GM21529 (cell line): ENCODE measurements around the gene C19orf47.

Experiments used
- ATAC-seq: cut with Tn5 transposase; IDR thresholded peaks from one replicate; pipeline ENCODE4 v1.9.1; 2021; ENCODE audit not compliant: unreplicated experiment

The C19orf47 gene, protein sequence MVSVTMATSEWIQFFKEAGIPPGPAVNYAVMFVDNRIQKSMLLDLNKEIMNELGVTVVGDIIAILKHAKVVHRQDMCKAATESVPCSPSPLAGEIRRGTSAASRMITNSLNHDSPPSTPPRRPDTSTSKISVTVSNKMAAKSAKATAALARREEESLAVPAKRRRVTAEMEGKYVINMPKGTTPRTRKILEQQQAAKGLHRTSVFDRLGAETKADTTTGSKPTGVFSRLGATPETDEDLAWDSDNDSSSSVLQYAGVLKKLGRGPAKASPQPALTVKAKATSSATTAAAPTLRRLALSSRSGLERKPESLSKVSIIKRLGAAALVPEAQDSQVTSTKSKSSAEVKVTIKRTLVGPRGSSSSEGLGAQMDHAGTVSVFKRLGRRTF

GRCh38 chr19:40348125-40348913 is at the start of gene C19orf47, which contains the start of gene PLD3:
TSS of gene C19orf47 (minus strand) at chr19:40348397. CDS start at chr19:40341857, 6,540 bp downstream.
TSS of gene PLD3 (plus strand) at chr19:40348695. CDS start at chr19:40366484, 17,789 bp downstream.
- peak; percentile 89 for ATAC-seq

GRCh38 chr19:40397568-40397906 is 49.3 kb upstream of the C19orf47 start:
- no peak for ATAC-seq

- ATAC-seq = no peak
These were observed 48.8 kb upstream of the C19orf47 start for GRCh38 chr19:40396886-40397567.

DNA sequence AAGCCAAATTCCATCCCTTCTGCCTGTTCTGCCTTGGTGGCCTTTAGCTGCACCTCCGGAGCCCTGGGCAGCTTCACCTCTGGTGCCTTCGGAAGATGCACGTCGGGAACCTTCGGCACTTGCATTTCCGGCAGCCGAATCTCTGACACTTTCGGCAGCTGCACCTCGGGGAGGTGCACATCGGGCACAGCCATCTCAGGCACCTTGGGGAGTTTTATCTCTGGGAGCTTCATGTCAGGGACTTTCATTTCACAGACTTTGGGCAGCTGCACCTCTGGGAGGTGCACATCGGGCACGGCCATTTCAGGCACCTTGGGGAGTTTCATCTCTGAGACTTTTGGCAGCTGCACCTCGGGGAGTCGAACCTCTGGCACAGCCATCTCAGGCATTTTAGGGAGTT is 47.8 kb upstream of the C19orf47 start:
- no peak for ATAC-seq

DNA sequence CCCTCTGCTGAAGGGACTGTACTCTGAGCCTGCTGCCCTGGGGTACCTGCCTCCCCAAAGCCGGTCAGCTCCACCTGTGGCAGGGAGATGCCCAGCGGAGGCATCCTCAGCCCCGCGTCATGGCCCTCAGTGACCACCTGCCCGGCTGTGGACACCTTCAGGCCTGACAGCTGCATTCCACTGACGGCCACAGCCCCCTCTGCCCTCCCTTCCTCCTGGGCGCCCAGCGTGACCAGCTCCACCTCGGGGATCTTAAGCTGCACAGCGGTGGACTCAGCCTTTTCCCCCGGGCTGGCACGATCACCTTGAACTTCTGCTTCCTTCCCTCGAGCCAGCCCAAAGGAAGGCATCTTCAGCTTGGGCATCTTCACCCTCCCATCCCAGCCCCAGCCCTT is 46.6 kb upstream of the C19orf47 start:
- no peak for ATAC-seq

DNA sequence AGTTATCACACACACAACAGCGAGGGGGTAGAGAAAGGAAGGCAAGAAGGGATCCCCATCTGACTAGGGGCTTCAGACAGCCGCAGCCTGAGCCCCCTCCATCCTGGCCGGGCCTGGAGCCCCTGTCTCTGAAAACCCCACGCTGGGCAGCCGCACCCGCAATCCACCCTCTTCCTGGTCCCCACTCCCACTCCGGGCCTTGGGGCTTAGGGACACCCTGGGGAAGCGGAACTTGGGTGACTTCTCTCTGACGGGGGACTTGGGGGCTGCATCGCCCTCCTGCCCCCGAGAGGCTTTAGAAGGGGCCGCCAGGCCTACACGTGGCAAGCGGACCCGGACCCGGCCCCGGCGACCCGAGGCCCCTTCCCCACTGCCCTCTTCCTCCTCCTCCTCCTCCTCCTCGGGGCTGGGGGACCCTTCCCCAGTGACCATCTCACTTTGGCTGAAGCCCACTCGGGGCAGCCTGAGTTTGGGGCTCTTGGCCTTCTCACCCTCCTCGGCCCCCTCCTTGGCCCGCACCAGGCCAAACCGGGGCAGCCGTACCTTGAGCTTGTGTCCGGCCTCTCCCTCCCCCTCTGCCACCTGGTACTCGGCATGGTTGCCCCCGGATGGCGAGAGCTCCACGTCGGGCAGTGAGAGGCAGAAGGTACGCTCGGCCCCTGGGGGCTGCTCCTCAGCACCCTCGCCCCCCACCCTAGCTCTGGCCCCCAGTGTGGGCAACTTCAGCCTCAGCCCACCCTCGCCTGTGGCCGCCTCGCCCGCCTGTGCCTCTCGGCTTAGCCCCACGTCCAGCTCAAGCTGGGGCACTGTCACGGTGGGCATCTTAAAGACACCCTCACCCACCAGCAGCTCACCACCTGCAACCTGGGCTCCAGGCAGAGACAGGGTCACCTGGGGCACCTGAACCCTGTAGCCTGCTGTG is 46.0 kb upstream of the C19orf47 start:
- ATAC-seq = no peak

DNA sequence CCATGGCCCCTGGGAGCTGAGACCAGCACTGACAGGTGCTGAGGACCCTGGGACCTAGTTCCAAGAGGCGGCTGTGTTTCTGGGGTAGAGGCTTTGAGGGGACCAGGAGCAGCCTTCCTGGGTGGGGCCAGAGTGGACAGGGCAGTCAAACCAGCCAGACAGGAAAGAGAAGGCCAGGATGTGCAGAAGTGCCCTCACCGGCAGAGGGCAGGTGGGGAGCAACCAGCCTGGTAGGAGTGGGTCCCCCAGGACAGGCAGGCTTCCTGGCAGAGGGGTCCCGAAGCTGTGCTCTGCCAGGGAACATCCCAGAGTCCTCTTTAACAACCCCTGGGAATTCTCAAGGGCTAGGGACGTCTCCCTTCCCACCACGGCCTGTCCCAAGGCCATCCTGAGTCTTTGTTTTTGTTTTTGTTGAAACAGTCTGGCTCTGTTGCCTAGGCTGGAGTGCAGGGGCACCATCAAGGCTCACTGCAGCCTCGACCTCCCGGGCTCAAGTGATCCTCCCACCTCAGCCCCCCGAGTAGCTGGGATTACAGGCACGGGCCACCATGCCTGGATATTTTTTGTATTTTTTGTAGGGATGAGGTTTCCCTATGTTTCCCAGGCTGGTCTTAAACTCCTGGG is 44.8 kb upstream of the C19orf47 start:
- no peak for ATAC-seq

- ATAC-seq = no peak
These were observed 43.9 kb upstream of the C19orf47 start for GRCh38 chr19:40392123-40392522.

- no peak for ATAC-seq
These were observed 42.0 kb upstream of the C19orf47 start, which contains the start of gene HIPK4 for GRCh38 chr19:40390084-40390742. TSS of gene HIPK4 (minus strand) at chr19:40390181. CDS start at chr19:40389902, 279 bp downstream.

DNA sequence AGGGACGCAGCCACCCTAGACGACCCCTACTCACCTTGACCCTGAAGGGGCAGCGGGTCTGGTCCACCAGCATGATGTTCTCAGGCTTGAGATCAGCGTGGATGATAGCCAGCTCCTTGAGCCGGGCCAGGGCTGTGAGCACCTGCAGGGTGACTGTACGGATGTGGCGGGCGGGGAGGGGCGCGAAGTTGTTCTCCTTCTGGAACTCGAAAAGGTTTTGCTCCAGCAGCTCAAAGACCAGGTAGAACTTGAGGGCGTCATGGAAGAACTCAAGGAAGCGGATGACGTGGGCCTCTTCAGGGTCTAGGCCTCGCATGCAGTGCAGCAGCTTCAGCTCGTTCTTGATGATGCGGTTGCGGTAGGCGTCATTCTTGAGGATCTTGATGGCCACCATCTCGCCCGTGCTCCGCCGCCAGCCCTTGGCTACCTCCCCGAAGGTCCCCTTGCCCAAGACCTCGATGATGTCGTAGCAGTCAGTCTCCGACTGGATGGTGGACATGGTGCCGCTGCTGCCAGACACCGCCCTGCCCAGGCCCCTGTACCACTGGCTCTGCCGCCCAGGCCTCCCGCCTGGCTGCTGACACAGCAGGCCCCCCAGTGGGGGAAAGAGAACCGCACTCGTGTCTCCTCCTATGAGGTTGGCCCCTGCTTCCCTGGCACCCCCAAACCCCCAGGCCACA is 41.3 kb upstream of the C19orf47 start:
- ATAC-seq = no peak

DNA sequence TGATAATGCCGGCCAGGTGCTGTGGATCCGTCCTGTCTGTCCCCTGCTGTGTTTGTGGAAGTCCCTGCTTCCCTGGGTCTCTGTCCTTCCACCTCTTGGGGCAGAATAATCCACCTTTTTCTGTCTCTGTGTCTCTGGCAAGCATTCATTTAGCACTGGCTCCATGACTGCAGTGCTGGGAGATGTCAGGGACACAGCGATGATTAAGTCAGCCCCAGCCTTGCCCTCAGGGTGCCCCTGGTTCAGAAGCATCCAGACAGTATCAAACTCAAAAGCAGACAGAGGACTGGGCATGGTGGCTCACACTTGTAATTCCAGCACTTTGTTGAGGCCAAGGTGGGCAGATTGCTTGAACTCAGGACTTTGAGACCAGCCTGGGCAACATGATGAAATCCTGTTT is 40.3 kb upstream of the C19orf47 start:
- no peak for ATAC-seq

DNA sequence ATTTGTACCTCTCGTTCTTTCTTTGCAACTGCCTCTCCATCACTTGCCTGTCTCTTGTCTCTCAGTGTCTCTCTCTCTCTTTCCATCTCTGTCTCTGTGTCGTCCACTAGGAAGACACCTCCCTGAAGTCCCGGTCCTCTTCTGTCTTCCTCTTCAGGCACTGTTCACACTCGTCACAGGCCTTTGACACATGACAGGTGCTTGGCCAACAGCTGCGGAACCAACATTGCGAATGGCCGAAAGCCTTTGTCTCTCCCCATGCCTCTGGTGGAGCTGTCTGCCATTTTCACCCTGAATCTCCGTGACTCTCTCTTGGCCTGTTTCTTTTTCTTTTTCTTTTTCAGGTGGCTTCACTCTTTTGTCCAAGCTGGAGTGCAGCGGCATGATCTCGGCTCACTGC is 39.0 kb upstream of the C19orf47 start:
- ATAC-seq = no peak

GRCh38 chr19:40383668-40384248 is 35.6 kb upstream of the C19orf47 start:
- no peak for ATAC-seq

DNA sequence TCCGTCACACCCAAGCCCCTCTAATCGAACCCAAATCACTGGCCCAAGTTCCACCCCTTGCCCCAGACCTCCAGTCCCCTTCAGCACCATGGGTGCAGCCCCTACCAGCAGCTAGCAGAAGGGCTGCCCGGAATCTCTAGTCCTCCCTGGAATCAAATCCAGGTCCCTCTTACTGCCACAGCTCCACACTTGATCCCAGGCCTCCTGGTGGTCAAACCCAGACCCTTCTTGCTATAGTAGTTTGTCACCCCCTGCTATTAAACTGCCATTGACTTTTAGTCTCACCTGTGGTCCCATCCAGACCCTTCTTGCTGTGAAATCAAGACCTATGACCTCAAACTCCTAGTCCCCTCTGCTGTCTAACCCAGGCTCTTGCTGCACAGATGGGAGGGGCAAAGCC is 33.1 kb upstream of the C19orf47 start:
- no peak for ATAC-seq

DNA sequence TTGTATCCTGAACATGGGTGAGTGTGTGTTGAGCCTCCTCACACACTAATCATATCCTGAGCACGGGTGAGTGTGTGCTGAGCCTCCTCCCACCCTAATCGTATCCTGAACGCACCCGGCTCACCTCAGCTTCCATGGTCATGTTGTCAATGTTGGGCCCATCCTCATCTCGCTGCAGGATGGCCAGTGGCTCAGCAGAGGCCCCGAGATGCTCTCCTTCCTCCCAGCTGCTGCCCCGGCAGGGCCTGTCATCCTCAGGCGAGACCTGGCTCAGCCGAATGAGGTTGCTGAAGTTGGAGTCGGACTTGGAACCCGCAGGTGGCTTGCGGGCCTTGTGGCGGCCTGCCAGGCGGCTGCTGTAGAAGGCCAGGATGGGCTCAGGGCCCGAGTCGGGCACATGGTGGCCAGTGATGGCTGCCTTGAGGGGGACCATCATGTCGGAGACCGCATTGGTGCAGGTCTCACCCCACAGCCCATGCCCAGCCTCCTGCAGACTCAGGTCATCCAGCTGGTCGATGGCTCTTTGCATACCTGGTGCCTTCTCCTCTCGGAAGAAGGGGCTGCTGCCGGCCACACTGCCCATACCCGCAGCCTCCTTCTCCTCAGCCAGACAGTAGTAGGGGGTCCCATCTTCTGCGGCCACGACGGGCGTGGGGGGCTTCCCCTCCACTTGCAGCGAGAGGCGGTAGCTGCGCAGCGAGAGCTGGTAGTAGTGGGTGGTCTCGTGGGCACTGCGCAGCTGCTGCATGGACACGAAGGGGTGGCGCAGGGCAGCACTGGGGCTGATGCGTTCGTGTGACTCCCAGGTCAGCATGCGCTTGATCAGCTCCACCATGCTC is 32.2 kb upstream of the C19orf47 start:
- ATAC-seq = no peak

- no peak for ATAC-seq
These were observed 31.4 kb upstream of the C19orf47 start for GRCh38 chr19:40379446-40380198.

GRCh38 chr19:40378509-40378908 is 30.3 kb upstream of the C19orf47 start:
- ATAC-seq = no peak
